ENCODE data around the gene CIRBP.

DNA sequence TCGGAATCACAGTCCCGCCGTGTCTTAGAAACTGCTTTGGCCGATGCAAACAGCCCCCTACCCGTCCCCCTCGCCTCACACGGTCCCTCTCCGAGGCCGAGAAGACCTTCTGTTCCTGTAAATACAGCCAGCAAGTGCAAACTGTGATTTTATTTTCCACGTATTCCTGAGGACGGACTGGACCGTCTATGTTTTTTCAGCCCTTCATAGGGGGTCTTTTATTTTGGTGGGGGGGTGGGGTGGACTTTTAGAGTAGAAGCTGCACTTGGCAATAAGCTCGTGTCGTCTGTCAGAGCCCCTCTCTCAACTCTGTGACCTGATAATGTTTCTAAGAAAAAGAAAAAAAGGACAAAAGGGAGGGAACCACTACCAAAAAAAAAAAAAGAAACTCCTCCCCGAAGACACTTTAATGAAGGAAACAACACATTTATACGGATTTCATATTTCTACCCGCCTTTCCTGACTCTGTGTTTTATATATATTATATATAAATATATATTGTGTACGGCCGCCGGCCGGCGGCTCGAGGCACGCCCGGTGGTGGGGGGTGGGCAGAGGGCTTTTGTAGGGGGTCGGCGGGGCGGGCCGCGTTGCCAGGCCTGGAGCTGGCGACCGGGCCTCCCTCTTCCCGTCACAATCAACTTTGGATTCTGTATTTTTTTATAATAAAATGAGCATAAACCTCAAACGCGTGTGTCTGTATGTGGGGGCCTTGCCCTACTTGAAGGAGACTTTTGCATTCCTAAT lies 31.8 kb downstream of the CIRBP start:
- TF ChIP-seq, protein P1, sequence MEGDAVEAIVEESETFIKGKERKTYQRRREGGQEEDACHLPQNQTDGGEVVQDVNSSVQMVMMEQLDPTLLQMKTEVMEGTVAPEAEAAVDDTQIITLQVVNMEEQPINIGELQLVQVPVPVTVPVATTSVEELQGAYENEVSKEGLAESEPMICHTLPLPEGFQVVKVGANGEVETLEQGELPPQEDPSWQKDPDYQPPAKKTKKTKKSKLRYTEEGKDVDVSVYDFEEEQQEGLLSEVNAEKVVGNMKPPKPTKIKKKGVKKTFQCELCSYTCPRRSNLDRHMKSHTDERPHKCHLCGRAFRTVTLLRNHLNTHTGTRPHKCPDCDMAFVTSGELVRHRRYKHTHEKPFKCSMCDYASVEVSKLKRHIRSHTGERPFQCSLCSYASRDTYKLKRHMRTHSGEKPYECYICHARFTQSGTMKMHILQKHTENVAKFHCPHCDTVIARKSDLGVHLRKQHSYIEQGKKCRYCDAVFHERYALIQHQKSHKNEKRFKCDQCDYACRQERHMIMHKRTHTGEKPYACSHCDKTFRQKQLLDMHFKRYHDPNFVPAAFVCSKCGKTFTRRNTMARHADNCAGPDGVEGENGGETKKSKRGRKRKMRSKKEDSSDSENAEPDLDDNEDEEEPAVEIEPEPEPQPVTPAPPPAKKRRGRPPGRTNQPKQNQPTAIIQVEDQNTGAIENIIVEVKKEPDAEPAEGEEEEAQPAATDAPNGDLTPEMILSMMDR (IDR thresholded peaks at IDR 0.05), result no peak
- TF ChIP-seq EP300 (IDR thresholded peaks at IDR 0.05), result no peak
- no peak for TF ChIP-seq POLR2AphosphoS5 (IDR thresholded peaks at IDR 0.05)
- no peak for TF ChIP-seq POLR2A (IDR thresholded peaks at IDR 0.05)
